Nephron progenitor cell (in vitro differentiated cells): Measurements from ENCODE around the gene TFAM.

ENCODE experiments used
- DNase-seq: peaks from one replicate; pipeline ENCODE4 v3.0.0; 2021
- H3K27ac Mint-ChIP-seq: 2 replicates; pipeline ENCODE4 v1.8.0; 2021; ENCODE audit warnings: mild to moderate bottlenecking, moderate library complexity, mixed read lengths
- H3K27me3 Mint-ChIP-seq: 2 replicates; pipeline ENCODE4 v1.8.0; 2021; ENCODE audit warnings: mild to moderate bottlenecking, low read depth, mixed read lengths; ENCODE audit not compliant: poor library complexity
- H3K36me3 Mint-ChIP-seq: 2 replicates; pipeline ENCODE4 v1.8.0; 2021; ENCODE audit warnings: low read depth, mixed read lengths
- H3K4me1 Mint-ChIP-seq: 2 replicates; pipeline ENCODE4 v1.8.0; 2021; ENCODE audit warnings: mixed read lengths
- H3K4me3 Mint-ChIP-seq: 2 replicates; pipeline ENCODE4 v1.8.0; 2021; ENCODE audit warnings: mild to moderate bottlenecking, moderate library complexity, mixed read lengths
- H3K9me3 Mint-ChIP-seq: 2 replicates; pipeline ENCODE4 v1.8.0; 2021; ENCODE audit warnings: mild to moderate bottlenecking, moderate library complexity, mixed read lengths
- TF ChIP-seq, protein P1 (sequence below): fragments of 200-600 bp; sonication (generic); IDR thresholded peaks from 2 replicates; pipeline ENCODE4 v1.5.0; 2021; ENCODE audit warnings: antibody characterized with exemption

The TFAM gene

DNA sequence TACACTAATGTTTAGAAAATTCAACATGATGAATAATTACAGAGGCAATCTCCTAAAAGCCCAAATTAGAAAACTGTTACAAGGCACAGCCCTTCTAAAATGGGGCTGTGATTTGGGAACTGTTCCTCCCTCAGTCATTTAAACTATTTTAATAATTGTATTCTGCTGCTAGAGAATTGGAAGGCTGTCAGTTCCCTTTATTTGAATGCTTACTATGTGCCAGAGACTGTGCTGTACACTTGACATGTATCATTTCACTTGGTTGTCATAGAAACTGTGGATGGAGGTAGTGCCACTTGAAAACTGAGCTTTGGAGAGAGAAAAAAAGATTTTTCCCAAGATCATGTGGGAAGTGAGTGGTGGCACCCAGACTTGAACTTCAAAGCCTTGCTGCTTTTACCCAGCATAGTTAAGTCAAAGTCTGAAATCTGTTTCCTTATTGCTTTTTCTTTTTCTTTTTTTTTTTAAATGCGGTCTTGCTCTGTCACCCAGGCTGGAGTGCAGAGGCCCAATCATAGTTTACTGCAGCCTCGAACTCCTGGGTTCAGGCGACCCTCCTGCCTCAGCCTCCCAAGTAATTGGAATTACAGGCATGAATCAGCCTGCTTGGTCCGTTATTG, 26.8 kb upstream of the TFAM start:
- DNase-seq, result no peak
- Mint-ChIP-seq H3K4me3 (no peak overlapping the region), H3K27me3 (no peaks in the 10 kb centered on the region), H3K4me1 (peaks cover 17% of the 10 kb centered on the region), H3K9me3 (no peaks in the 10 kb centered on the region), H3K27ac (no peak overlapping the region), H3K36me3 (peaks cover 5% of the 10 kb centered on the region)
- TF ChIP-seq, protein P1, sequence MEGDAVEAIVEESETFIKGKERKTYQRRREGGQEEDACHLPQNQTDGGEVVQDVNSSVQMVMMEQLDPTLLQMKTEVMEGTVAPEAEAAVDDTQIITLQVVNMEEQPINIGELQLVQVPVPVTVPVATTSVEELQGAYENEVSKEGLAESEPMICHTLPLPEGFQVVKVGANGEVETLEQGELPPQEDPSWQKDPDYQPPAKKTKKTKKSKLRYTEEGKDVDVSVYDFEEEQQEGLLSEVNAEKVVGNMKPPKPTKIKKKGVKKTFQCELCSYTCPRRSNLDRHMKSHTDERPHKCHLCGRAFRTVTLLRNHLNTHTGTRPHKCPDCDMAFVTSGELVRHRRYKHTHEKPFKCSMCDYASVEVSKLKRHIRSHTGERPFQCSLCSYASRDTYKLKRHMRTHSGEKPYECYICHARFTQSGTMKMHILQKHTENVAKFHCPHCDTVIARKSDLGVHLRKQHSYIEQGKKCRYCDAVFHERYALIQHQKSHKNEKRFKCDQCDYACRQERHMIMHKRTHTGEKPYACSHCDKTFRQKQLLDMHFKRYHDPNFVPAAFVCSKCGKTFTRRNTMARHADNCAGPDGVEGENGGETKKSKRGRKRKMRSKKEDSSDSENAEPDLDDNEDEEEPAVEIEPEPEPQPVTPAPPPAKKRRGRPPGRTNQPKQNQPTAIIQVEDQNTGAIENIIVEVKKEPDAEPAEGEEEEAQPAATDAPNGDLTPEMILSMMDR, result no peak

DNA sequence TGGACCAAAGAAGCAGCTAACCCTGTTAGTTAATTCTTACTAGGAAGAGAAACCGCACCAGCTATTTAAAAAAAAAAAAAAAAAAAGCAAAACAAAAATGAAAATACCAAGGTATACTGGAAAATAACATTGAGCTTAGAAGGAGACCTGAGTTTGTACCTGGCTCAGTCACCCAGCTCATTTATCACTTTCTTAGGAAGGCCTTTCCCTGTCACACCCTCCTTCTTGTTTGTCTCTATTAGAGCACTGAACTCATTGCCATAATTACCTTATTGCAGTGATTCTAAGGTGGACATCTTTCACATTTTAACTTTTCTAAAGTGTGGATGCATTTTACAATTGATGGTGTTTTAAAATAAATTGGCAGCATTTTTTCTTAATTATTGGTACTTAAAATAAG, 26.3 kb upstream of the TFAM start:
- Mint-ChIP-seq H3K9me3 (no peaks in the 10 kb centered on the region), H3K27me3 (no peaks in the 10 kb centered on the region), H3K4me3 (no peak overlapping the region), H3K36me3 (peaks cover 10% of the 10 kb centered on the region), H3K4me1 (peaks cover 15% of the 10 kb centered on the region), H3K27ac (no peak overlapping the region)
- TF ChIP-seq, protein P1, result no peak
- DNase-seq, result no peak

DNA sequence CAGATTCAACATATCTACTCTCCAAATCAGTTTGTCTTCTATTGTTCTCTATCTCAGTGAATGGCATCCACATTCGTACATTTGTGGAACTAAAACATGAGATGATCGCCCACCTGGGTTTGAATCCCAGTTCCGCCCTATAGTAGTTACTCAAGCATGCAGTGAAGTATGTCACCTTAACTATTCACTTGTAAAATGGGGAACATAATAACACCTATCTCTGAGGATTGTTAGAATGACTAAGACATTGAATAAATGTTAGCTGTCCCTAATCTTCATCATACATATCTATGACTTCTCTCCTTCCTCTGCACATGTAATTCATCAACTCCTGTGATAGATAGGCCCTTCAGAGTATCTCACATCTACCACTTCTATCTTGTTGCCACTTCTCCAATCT, 25.7 kb upstream of the TFAM start:
- peaks cover 13% of the 10 kb centered on the region for H3K36me3 Mint-ChIP-seq
- no peak for DNase-seq
- peak overlapping the region; percentile 29 for H3K27ac Mint-ChIP-seq
- H3K4me3 Mint-ChIP-seq, result no peak overlapping the region
- H3K9me3 Mint-ChIP-seq, result no peaks in the 10 kb centered on the region
- H3K4me1 Mint-ChIP-seq, result peaks cover 13% of the 10 kb centered on the region
- TF ChIP-seq, protein P1, result no peak
- H3K27me3 Mint-ChIP-seq, result no peaks in the 10 kb centered on the region

DNA sequence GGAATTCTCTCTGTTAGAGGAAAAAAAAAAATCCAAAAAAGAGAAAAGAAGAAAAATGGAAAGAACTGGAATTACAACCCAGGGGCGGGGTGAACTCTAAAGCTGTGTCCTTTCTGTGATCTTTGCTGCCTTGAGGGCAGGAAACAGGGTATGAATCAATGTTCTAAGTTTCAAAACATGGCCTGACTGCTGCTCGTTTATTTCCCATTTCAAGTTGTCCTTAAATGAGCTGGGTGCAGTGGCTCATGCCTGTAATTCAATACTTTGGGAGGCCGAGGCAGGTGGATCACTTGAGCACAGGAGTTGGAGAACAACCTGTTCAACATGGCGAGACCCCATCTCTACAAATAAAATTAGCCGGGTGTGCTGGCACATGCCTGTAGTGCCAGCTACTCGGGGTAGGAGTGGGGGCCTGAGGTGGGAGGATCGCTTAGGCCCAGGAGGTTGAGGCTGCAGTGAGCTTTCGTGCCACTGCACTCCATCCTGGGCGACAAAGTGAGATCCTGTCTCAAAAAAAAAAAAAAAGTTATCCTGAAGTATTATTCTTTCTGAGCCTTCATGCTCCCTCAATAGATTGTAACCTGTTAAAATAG, 24.7 kb upstream of the TFAM start:
- peaks cover 19% of the 10 kb centered on the region for H3K36me3 Mint-ChIP-seq
- peak overlapping the region; percentile 29 for H3K27ac Mint-ChIP-seq
- H3K4me3 Mint-ChIP-seq, result no peak overlapping the region
- H3K27me3 Mint-ChIP-seq, result no peaks in the 10 kb centered on the region
- no peaks in the 10 kb centered on the region for H3K9me3 Mint-ChIP-seq
- TF ChIP-seq, protein P1, result no peak
- H3K4me1 Mint-ChIP-seq, result peaks cover 13% of the 10 kb centered on the region
- DNase-seq, result no peak

DNA sequence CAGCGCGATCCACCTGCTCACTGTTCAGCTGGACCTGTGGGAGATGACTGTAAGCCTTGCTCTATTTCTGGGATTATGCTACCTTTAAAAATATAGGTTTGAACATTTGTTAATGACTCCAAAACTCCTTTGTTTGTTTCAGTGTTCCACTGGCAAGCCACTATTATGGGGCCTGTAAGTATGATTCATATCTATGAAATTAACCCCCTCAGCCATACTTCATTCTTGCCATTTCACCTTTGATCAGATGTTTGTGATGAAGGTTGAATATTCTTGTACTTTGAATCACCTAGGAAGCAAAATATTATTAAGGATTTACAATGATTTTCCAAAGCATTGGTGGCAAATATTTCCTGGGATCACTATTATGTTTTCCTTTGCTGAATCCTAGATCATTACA, 23.9 kb upstream of the TFAM start:
- TF ChIP-seq, protein P1, result no peak
- H3K9me3 Mint-ChIP-seq, result no peaks in the 10 kb centered on the region
- no peak overlapping the region for H3K4me3 Mint-ChIP-seq
- H3K27ac Mint-ChIP-seq, result no peak overlapping the region
- H3K36me3 Mint-ChIP-seq, result peaks cover 19% of the 10 kb centered on the region
- no peak for DNase-seq
- H3K4me1 Mint-ChIP-seq, result peaks cover 13% of the 10 kb centered on the region
- H3K27me3 Mint-ChIP-seq, result no peaks in the 10 kb centered on the region
